Peyer's patch (tissue), 4 donors: Measurements from ENCODE around the gene SLC66A1.

ENCODE experiments used
- POLR2A ChIP-seq, 2 donors: fragments of 450-650 bp; IDR thresholded peaks; one replicate each; pipeline ENCODE4 v1.5.1; 2017; ENCODE audit warnings: antibody characterized with exemption in 2 of 2, mild to moderate bottlenecking in 2 of 2, moderate library complexity in 2 of 2
- TF ChIP-seq, protein P1 (sequence below), 6 experiments: fragments of 450-650 bp in 4 of 6; fragments of 200-600 bp in 2 of 6; sonication (generic) in 1 of 6; IDR thresholded peaks; one replicate each; pipeline ENCODE4 v1.5.1; 2017 to 2019; ENCODE audit warnings: antibody characterized with exemption in 6 of 6, mild to moderate bottlenecking in 3 of 6, moderate library complexity in 1 of 6

DNA sequence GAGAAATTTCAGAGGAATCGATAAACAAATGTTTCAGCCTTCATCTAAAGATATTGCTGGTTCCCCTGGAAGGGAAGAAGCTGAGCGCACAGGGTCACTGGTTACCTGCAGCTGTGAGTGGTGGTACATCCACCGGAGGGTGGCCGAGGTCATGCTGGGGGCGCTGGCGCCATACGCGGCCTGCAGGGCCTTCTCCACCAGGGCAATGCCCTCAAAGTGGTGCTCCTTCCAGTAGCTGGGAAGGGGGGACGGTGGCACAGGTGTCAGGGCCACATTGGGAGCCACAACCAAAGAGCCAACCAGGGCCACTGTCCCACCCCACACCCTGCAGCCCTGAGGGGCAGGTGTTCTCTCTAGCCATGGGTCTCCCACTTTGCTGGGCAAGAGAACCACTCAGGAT is 28.2 kb upstream of the SLC66A1 start:
- TF ChIP-seq, protein P1, sequence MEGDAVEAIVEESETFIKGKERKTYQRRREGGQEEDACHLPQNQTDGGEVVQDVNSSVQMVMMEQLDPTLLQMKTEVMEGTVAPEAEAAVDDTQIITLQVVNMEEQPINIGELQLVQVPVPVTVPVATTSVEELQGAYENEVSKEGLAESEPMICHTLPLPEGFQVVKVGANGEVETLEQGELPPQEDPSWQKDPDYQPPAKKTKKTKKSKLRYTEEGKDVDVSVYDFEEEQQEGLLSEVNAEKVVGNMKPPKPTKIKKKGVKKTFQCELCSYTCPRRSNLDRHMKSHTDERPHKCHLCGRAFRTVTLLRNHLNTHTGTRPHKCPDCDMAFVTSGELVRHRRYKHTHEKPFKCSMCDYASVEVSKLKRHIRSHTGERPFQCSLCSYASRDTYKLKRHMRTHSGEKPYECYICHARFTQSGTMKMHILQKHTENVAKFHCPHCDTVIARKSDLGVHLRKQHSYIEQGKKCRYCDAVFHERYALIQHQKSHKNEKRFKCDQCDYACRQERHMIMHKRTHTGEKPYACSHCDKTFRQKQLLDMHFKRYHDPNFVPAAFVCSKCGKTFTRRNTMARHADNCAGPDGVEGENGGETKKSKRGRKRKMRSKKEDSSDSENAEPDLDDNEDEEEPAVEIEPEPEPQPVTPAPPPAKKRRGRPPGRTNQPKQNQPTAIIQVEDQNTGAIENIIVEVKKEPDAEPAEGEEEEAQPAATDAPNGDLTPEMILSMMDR (IDR thresholded peaks at IDR 0.05), result no peak
- no peak for TF ChIP-seq POLR2A (IDR thresholded peaks at IDR 0.05)
